H9 (cell line): ENCODE data around the gene HBD. TPM values are rescaled to one million over a fixed set of nuclear protein-coding genes. Genes with fewer than 3 reads are reported as not detected.
A peak's percentile ranks its signal among the peaks of the same experiment; 100 is the strongest.

Experiments
- DNase-seq: peaks from one replicate; pipeline ENCODE4 v3.0.0-alpha.2; 2017
- H2AFZ ChIP-seq: one replicate; pipeline ENCODE4 v1.6.1; 2013; ENCODE audit warnings: mild to moderate bottlenecking, low read length, control low read depth, moderate library complexity
- H2AK5ac ChIP-seq: 2 replicates; pipeline ENCODE4 v1.6.1; 2013; ENCODE audit warnings: low read length, control low read depth, mixed read lengths; ENCODE audit not compliant: insufficient read length
- H2BK120ac ChIP-seq: one replicate; pipeline ENCODE4 v1.6.1; 2013; ENCODE audit warnings: low read depth, mild to moderate bottlenecking, low read length, control low read depth, inconsistent platforms; ENCODE audit not compliant: poor library complexity, severe bottlenecking
- H2BK12ac ChIP-seq: 2 replicates; pipeline ENCODE4 v1.6.1; 2013; ENCODE audit warnings: low read length, control low read depth, mixed read lengths, low read depth; ENCODE audit not compliant: insufficient read length
- H2BK15ac ChIP-seq: 2 replicates; pipeline ENCODE4 v1.6.1; 2013; ENCODE audit warnings: low read depth, low read length, control low read depth
- H2BK20ac ChIP-seq: one replicate; pipeline ENCODE4 v1.6.1; 2013; ENCODE audit warnings: low read depth, mild to moderate bottlenecking, low read length, control low read depth, inconsistent platforms; ENCODE audit not compliant: poor library complexity, severe bottlenecking
- H2BK5ac ChIP-seq: 2 replicates; pipeline ENCODE4 v1.6.1; 2013; ENCODE audit warnings: low read length, control low read depth, mixed read lengths; ENCODE audit not compliant: insufficient read length
- H3K14ac ChIP-seq: 2 replicates; pipeline ENCODE4 v1.6.1; 2013; ENCODE audit warnings: low read length, control low read depth; ENCODE audit not compliant: insufficient read depth
- H3K18ac ChIP-seq: 2 replicates; pipeline ENCODE4 v1.6.1; 2013; ENCODE audit warnings: low read depth, mild to moderate bottlenecking, mixed read lengths, low read length, control low read depth; ENCODE audit not compliant: insufficient read length
- H3K23ac ChIP-seq: 2 replicates; pipeline ENCODE4 v1.6.1; 2013; ENCODE audit warnings: low read length, control low read depth, mixed read lengths, low read depth; ENCODE audit not compliant: insufficient read length
- H3K23me2 ChIP-seq: 2 replicates; pipeline ENCODE4 v1.6.1; 2013; ENCODE audit warnings: low read depth, mild to moderate bottlenecking, mixed read lengths, low read length, control low read depth; ENCODE audit not compliant: insufficient read length, poor library complexity, severe bottlenecking
- H3K27ac ChIP-seq: 2 replicates; pipeline ENCODE4 v1.5.1; 2013; ENCODE audit warnings: low read length, control low read depth, mixed read lengths, low read depth; ENCODE audit not compliant: insufficient read length
- H3K27me3 ChIP-seq: 2 replicates; pipeline ENCODE4 v1.6.1; 2013; ENCODE audit warnings: low read length, control low read depth, inconsistent platforms; ENCODE audit not compliant: insufficient read depth
- H3K4ac ChIP-seq: 2 replicates; pipeline ENCODE4 v1.6.1; 2013; ENCODE audit warnings: low read depth, mild to moderate bottlenecking, control low read depth, inconsistent platforms, low read length, moderate library complexity
- H3K4me1 ChIP-seq: 2 replicates; pipeline ENCODE4 v1.6.1; 2013; ENCODE audit warnings: low read length, control low read depth, inconsistent platforms; ENCODE audit not compliant: insufficient read depth
- H3K4me2 ChIP-seq: 2 replicates; pipeline ENCODE4 v1.6.1; 2013; ENCODE audit warnings: low read length, control low read depth, mixed read lengths; ENCODE audit not compliant: insufficient read length, insufficient read depth
- H3K56ac ChIP-seq: 2 replicates; pipeline ENCODE4 v1.6.1; 2013; ENCODE audit warnings: low read depth, mild to moderate bottlenecking, mixed read lengths, low read length, control low read depth; ENCODE audit not compliant: insufficient read length
- H3K79me1 ChIP-seq: 2 replicates; pipeline ENCODE4 v1.6.1; 2013; ENCODE audit warnings: low read depth, mild to moderate bottlenecking, moderate library complexity, low read length, control low read depth, inconsistent platforms; ENCODE audit not compliant: insufficient read depth, poor library complexity, severe bottlenecking
- H3K79me2 ChIP-seq: 2 replicates; pipeline ENCODE4 v1.6.1; 2013; ENCODE audit warnings: low read length, control low read depth, inconsistent platforms; ENCODE audit not compliant: insufficient read depth
- H3K9ac ChIP-seq: 2 replicates; pipeline ENCODE4 v1.6.1; 2013; ENCODE audit warnings: low read length, control low read depth, mixed read lengths; ENCODE audit not compliant: insufficient read length; ENCODE audit errors: extremely low read depth
- H3K9me3 ChIP-seq: one replicate; pipeline ENCODE4 v1.6.1; 2013; ENCODE audit warnings: low read depth, low read length, inconsistent platforms; ENCODE audit not compliant: control insufficient read depth
- H3T11ph ChIP-seq: one replicate; pipeline ENCODE4 v1.6.1; 2013; ENCODE audit warnings: mild to moderate bottlenecking, low read length, control low read depth, inconsistent platforms
- H4K20me1 ChIP-seq: one replicate; pipeline ENCODE4 v1.6.1; 2013; ENCODE audit not compliant: control insufficient read depth, insufficient read length, insufficient read depth
- H4K5ac ChIP-seq: 2 replicates; pipeline ENCODE4 v1.6.1; 2013; ENCODE audit warnings: low read depth, mild to moderate bottlenecking, mixed read lengths, low read length, control low read depth; ENCODE audit not compliant: insufficient read length
- H4K8ac ChIP-seq: replicated peaks from 2 replicates; pipeline ENCODE4 v1.6.1; 2013; ENCODE audit warnings: low read length, control low read depth, mixed read lengths, low read depth; ENCODE audit not compliant: insufficient read length
- H4K91ac ChIP-seq: 2 replicates; pipeline ENCODE4 v1.6.1; 2013; ENCODE audit warnings: low read depth, mild to moderate bottlenecking, moderate library complexity, mixed read lengths, low read length, control low read depth; ENCODE audit not compliant: insufficient read length
- H3K27ac Mint-ChIP-seq, 3 experiments: 2 replicates in 2 of 3; 3 replicates in 1 of 3; pipeline ENCODE4 v1.8.0; 2020 to 2021; ENCODE audit warnings: mixed read lengths in 3 of 3, mild to moderate bottlenecking in 1 of 3, moderate library complexity in 1 of 3
- H3K27me3 Mint-ChIP-seq: 2 replicates; pipeline ENCODE4 v1.8.0; 2021; ENCODE audit warnings: low read depth, mild to moderate bottlenecking, moderate library complexity, mixed read lengths
- H3K36me3 Mint-ChIP-seq, 3 experiments: 2 replicates in 2 of 3; 3 replicates in 1 of 3; pipeline ENCODE4 v1.8.0; 2020 to 2021; ENCODE audit warnings: low read depth in 3 of 3, mixed read lengths in 3 of 3; ENCODE audit not compliant: insufficient read depth in 1 of 3
- H3K4me1 Mint-ChIP-seq, 2 experiments: 2 replicates each; pipeline ENCODE4 v1.8.0; 2020; ENCODE audit warnings: mixed read lengths in 2 of 2
- H3K4me3 Mint-ChIP-seq, 2 experiments: 2 replicates in 1 of 2; 3 replicates in 1 of 2; pipeline ENCODE4 v1.8.0; 2020 to 2021; ENCODE audit warnings: mild to moderate bottlenecking in 2 of 2, mixed read lengths in 2 of 2, moderate library complexity in 1 of 2
- H3K9me3 Mint-ChIP-seq, 2 experiments: 2 replicates in 1 of 2; 3 replicates in 1 of 2; pipeline ENCODE4 v1.8.0; 2020; ENCODE audit warnings: mild to moderate bottlenecking in 2 of 2, mixed read lengths in 2 of 2, moderate library complexity in 1 of 2
- WGBS: extraction: QIAGEN DNeasy Blood & Tissue Kit; methylation state at CpG from one replicate; pipeline ENCODE4 v1.1.7; 2013; ENCODE audit warnings: missing lambda C conversion rate, low lambda C conversion rate, mixed read lengths; ENCODE audit not compliant: insufficient read length; ENCODE audit errors: extremely low coverage; 5-methylcytosine and 5-hydroxymethylcytosine counted together
- total RNA-seq: library from RNA; stranded (reverse); gene quantifications from 2 replicates; pipeline ENCODE4 v1.2.1, GENCODE V29; 2021
- TF ChIP-seq, protein P1 (sequence below): fragments of 200-600 bp; sonication (generic); conservative IDR thresholded peaks from 3 replicates; pipeline ENCODE4 v1.8.0; 2021; ENCODE audit warnings: antibody characterized with exemption, mild to moderate bottlenecking

The HBD gene
- total RNA-seq, 1 experiment from 2014 or later, result not detected

GRCh38 chr11:5196731-5197130 is 37.6 kb downstream of the HBD start:
- no CpG with 5 or more reads among the region's 3 CpGs for WGBS
- TF ChIP-seq, protein P1, sequence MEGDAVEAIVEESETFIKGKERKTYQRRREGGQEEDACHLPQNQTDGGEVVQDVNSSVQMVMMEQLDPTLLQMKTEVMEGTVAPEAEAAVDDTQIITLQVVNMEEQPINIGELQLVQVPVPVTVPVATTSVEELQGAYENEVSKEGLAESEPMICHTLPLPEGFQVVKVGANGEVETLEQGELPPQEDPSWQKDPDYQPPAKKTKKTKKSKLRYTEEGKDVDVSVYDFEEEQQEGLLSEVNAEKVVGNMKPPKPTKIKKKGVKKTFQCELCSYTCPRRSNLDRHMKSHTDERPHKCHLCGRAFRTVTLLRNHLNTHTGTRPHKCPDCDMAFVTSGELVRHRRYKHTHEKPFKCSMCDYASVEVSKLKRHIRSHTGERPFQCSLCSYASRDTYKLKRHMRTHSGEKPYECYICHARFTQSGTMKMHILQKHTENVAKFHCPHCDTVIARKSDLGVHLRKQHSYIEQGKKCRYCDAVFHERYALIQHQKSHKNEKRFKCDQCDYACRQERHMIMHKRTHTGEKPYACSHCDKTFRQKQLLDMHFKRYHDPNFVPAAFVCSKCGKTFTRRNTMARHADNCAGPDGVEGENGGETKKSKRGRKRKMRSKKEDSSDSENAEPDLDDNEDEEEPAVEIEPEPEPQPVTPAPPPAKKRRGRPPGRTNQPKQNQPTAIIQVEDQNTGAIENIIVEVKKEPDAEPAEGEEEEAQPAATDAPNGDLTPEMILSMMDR, result no peak
- H3K27ac ChIP-seq, result no peak overlapping the region
- H3K27ac Mint-ChIP-seq, result peak overlapping the region in 1 of 3 experiments; percentile 48; a peak in 1 of 7 replicates
- H3K14ac ChIP-seq, result no peak overlapping the region
- no peak overlapping the region for H4K8ac ChIP-seq
- no peak overlapping the region for H4K5ac ChIP-seq
- no peak overlapping the region for H2AK5ac ChIP-seq
- H2BK120ac ChIP-seq, result no peak overlapping the region
- no peak overlapping the region for H2BK15ac ChIP-seq
- H3K4me1 Mint-ChIP-seq, result peaks cover 0 to 3% of the 10 kb centered on the region in 2 experiments; a peak in 3 of 4 replicates
- no peak overlapping the region for H3K23ac ChIP-seq
- no peak overlapping the region for H3K56ac ChIP-seq
- no peak overlapping the region for H2BK20ac ChIP-seq
- H3K9me3 ChIP-seq, result no peaks in the 10 kb centered on the region
- no peak overlapping the region for H3K4me3 Mint-ChIP-seq
- no peaks in the 10 kb centered on the region for H3K4me1 ChIP-seq
- H3T11ph ChIP-seq, result no peak overlapping the region
- DNase-seq, result no peak
- H2BK12ac ChIP-seq, result no peak overlapping the region
- H3K9ac ChIP-seq, result no peak overlapping the region
- no peaks in the 10 kb centered on the region for H3K79me1 ChIP-seq
- no peaks in the 10 kb centered on the region; a peak in 1 of 7 replicates for H3K36me3 Mint-ChIP-seq
- H4K91ac ChIP-seq, result no peak overlapping the region
- no peaks in the 10 kb centered on the region for H4K20me1 ChIP-seq
- no peak overlapping the region for H3K4me2 ChIP-seq
- H3K27me3 ChIP-seq, result no peaks in the 10 kb centered on the region
- no peak overlapping the region for H2BK5ac ChIP-seq
- H2AFZ ChIP-seq, result no peak overlapping the region
- H3K9me3 Mint-ChIP-seq, result peaks cover 5 to 7% of the 10 kb centered on the region in 2 experiments; a peak in 3 of 5 replicates
- no peaks in the 10 kb centered on the region for H3K27me3 Mint-ChIP-seq
- H3K18ac ChIP-seq, result no peak overlapping the region
- no peaks in the 10 kb centered on the region for H3K23me2 ChIP-seq
- H3K79me2 ChIP-seq, result no peaks in the 10 kb centered on the region
- no peak overlapping the region for H3K4ac ChIP-seq
